Omental fat pad (tissue), 4 donors: ENCODE results near the gene IVNS1ABP. TPM values are rescaled to one million over a fixed set of nuclear protein-coding genes. Genes with fewer than 3 reads are reported as not detected.

Source experiments
- ATAC-seq: fragments of 150-250 bp; one replicate; pipeline ENCODE4 v1.9.1; 2016; ENCODE audit warnings: mild to moderate bottlenecking, moderate library complexity; ENCODE audit not compliant: low FRiP score
- DNase-seq: peaks from one replicate; pipeline ENCODE4 v3.0.0-alpha.2; 2019; ENCODE audit warnings: low spot score
- CTCF ChIP-seq, 3 donors: fragments of 450-650 bp; IDR thresholded peaks; one replicate each; pipeline ENCODE4 v1.5.1; 2016 to 2017; ENCODE audit warnings: antibody characterized with exemption in 3 of 3, mild to moderate bottlenecking in 3 of 3, moderate library complexity in 2 of 3
- total RNA-seq, 4 donors: library from RNA; depleted of rRNA; stranded (reverse); fragments of >200 nt; gene quantifications; one replicate each; pipeline ENCODE4 v1.1.0, GENCODE V29; 2016

Gene IVNS1ABP
- total RNA-seq, 4 donors from 2014 or later: 68.5 to 152 (median 99.2) TPM

DNA sequence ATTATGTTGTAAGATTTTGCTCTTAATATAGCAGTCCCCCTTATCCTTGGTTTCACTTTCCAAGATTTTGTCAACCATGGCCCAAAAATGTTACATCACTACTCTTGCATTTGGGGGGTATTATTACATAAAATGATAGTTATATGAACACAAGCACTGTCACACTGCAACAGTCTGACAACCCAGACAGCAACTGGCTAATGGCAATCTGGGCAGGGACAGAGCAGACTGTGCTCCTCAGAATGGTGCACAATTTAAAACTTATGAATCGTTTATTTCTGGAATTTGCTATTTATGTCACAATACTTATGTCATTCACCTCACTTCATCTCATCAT, 2.1 kb upstream of the IVNS1ABP start:
- ATAC-seq: no peak
- no peak for TF ChIP-seq CTCF (IDR thresholded peaks at IDR 0.05)
- DNase-seq: no peak

DNA sequence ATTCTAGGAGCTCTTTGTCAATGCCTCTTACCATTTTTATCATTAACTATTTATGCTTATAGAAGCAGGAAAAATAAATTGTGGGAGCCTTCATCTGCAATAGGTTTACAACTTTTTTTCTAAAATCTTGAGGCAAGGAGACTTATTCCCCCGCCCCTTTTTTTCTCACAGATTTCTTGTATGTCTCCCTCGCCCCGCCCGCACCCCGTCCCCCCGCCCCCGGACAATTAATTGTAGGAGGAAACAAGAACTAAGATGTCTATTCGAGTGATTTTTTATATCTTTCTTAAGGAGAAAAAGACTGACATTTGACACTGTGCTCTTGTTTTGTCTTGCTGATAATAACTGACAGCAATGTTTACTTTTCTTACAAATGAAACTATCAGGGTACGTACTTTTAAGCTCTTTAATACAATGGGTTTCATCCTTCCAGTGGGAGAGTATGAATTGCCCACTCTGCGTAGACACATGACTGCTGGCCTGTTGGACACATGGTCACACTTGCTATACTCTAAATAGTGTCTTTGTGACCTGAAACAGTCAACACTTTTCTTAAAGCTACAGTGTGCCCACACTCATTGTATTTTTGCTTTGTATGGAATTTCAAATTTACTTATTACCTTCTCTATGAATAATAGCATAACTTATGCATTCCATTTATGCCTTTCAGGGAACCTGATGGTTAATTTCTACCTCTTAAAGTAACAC, 1.5 kb upstream of the IVNS1ABP start:
- TF ChIP-seq CTCF (IDR thresholded peaks at IDR 0.05): no peak
- ATAC-seq (no peak), DNase-seq (no peak)

DNA sequence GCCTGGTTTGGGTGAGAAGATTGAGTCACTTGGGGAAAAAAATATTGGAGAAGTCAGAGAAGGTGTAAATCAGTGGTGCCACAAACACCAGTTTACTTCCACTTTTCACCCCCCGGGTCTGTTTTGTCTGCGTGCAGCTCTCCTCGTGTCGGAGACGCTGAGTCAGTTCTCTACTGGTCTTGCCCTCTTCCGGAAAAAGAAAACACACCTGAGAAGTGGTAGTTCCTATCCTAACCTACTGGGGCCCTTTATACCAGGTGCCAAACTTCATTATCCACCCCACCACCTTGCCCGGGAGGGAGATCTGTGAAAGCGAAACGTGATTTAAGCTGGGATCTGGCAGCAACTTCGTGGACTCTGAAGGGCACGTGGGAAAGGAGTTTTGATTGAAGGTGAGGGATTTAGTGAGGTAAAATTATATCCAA, 855 bp upstream of the IVNS1ABP start:
- DNase-seq: no peak
- ATAC-seq: peak; percentile 33
- TF ChIP-seq CTCF (IDR thresholded peaks at IDR 0.05): no peak

DNA sequence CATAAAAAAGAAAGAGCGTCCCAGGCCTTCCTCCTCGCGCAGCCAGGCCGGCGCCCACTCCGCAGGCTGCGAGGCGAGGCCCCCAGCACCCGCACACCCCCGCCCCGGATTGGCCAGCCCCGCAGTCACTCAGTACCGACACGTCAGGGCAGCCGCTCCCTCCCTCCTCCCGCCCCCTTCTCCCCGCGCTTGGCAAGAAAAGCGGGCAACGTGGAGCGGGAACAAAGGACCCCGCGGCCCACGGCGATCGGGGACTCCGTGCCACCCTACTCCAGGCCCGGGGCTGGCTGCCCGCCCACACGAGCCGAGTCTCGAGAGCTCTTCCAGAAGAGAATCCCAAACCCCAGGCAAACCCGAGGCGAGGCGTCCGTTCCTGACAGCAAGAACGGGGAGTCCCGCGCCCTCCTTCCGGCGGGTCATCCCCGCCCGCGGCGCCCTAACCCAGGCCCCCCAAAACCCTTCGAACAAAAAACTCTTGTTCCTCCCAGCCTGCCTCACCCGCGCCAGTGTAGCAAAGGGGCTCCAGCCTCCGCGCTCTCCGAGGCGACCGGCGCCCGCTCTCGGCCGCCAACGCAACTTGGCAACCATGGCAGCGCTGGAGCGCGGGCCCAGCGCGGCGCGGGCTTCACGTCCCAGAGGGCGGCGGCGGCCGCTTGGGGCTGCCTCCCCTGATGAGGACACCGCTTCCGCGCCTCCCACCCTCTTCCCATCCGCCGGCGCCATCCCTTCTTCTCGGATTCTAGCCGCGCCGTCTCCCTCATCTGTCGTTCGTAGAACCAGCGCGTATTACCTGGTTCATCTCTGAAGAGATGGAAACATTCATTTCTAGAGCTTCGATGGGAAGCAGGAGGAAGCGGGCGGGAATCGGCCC, 645 bp downstream of the IVNS1ABP start:
- ATAC-seq (peak; percentile 79), DNase-seq (peak; percentile 94)
- TF ChIP-seq CTCF (IDR thresholded peaks at IDR 0.05): no peak

DNA sequence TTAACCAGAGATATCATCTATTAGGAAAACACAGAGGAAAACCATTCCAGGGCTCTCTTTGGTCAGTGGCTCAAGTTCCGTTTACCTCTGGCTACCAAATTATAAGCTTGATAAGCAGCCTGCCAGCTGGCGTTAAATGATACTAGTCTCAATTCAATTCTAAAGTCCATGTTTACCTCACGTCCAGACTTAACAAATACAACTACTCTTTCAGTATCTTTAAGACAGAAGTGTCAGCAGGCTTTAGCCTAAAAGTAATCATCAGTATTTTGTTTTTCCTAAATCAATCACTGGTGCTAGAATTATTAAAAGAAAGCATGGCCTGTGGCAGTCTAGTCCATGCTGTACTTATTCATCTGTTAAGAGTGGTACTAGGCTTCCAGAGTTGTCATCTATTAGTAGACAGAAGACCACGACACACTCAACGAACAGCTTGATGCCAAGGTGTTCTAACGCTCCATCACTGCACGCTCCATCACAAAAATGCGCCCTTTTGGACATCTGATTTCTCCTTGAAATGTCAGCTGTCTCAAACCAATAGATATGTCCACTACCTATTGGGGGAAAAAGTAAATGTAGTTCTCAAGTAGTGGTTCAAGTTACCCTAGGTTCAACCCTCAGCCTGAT, 1.5 kb downstream of the IVNS1ABP start:
- ATAC-seq (no peak), DNase-seq (no peak)
- TF ChIP-seq CTCF (IDR thresholded peaks at IDR 0.05): no peak

- ATAC-seq: no peak
- no peak for TF ChIP-seq CTCF (IDR thresholded peaks at IDR 0.05)
- no peak for DNase-seq
Observed at GRCh38 chr1:185314411-185314810, 2.6 kb downstream of the IVNS1ABP start.
